T-helper 22 cell (primary cell): Measurements from ENCODE around the gene CPEB2.

ENCODE experiments used
- DNase-seq: peaks from one replicate; pipeline ENCODE4 v3.0.0-alpha.2; 2020; ENCODE audit warnings: low read depth

Gene CPEB2

GRCh38 chr4:15001869-15002658 is at the start of gene CPEB2:
Gene CPEB2, plus strand, starts transcription at chr4:15002481. Its CDS starts 193 bp downstream, at chr4:15002674.
- peak; percentile 83 for DNase-seq

- no peak for DNase-seq
Measured at GRCh38 chr4:14958436-14958835, 43.8 kb upstream of the CPEB2 start.

- no peak for DNase-seq
Measured at GRCh38 chr4:14961292-14961691, 41.0 kb upstream of the CPEB2 start.

GRCh38 chr4:14965071-14965470 is 37.2 kb upstream of the CPEB2 start:
- DNase-seq, result no peak

GRCh38 chr4:14967982-14968381 is 34.3 kb upstream of the CPEB2 start:
- DNase-seq, result no peak

GRCh38 chr4:14977830-14978229 is 24.5 kb upstream of the CPEB2 start:
- no peak for DNase-seq

GRCh38 chr4:14984448-14984847 is 17.8 kb upstream of the CPEB2 start:
- no peak for DNase-seq

- no peak for DNase-seq
Measured at GRCh38 chr4:14985161-14985560, 17.1 kb upstream of the CPEB2 start.

- no peak for DNase-seq
Measured at GRCh38 chr4:14985843-14986242, 16.4 kb upstream of the CPEB2 start.

- no peak for DNase-seq
Measured at GRCh38 chr4:14987054-14987453, 15.2 kb upstream of the CPEB2 start.

GRCh38 chr4:14990484-14990883 is 11.8 kb upstream of the CPEB2 start:
- DNase-seq, result no peak

GRCh38 chr4:14994242-14994641 is 8.0 kb upstream of the CPEB2 start:
- DNase-seq, result no peak

- DNase-seq, result peak; percentile 32
Measured at GRCh38 chr4:15001248-15001868, 923 bp upstream of the CPEB2 start.

- peak; percentile 81 for DNase-seq
Measured at GRCh38 chr4:15002659-15003400, 549 bp downstream of the CPEB2 start.

GRCh38 chr4:15003401-15003890 is 1.2 kb downstream of the CPEB2 start:
- peak; percentile 43 for DNase-seq

GRCh38 chr4:15003891-15004738 is 1.8 kb downstream of the CPEB2 start:
- peak; percentile 47 for DNase-seq

GRCh38 chr4:15004739-15005301 is 2.5 kb downstream of the CPEB2 start:
- DNase-seq, result peak; percentile 5

GRCh38 chr4:15005474-15006115 is 3.3 kb downstream of the CPEB2 start:
- no peak for DNase-seq

- no peak for DNase-seq
Measured at GRCh38 chr4:15006416-15007024, 4.2 kb downstream of the CPEB2 start.

- no peak for DNase-seq
Measured at GRCh38 chr4:15007201-15007600, 4.9 kb downstream of the CPEB2 start.
